ENCODE measurements around the gene IQSEC1.

The IQSEC1 gene

GRCh38 chr3:13106308-13107001 lies 33.2 kb upstream of the IQSEC1 start:
- no peaks in the 10 kb centered on the region for H3K79me2 ChIP-seq
- no peak overlapping the region for H2AFZ ChIP-seq
- H3K27ac ChIP-seq = no peak overlapping the region
- H3K36me3 ChIP-seq (ENCODE audit: control insufficient read depth, insufficient read depth, low read length) = no peaks in the 10 kb centered on the region
- no peak overlapping the region for H3K4me3 ChIP-seq (ENCODE audit: low read depth, low read length)
- H3K9me3 ChIP-seq (ENCODE audit: control insufficient read depth, low read length) = no peaks in the 10 kb centered on the region
- no peak overlapping the region for H3K9ac ChIP-seq
- no peak for TF ChIP-seq CTCF (IDR thresholded peaks at IDR 0.05)
- H3K27me3 ChIP-seq (ENCODE audit: control insufficient read depth, insufficient read depth, low read length) = no peaks in the 10 kb centered on the region
- H3K4me2 ChIP-seq (ENCODE audit: low read length) = no peak overlapping the region
- H3K4me1 ChIP-seq = peaks cover 6% of the 10 kb centered on the region

GRCh38 chr3:13105896-13106250 lies 32.6 kb upstream of the IQSEC1 start:
- H3K27ac ChIP-seq = no peak overlapping the region
- H3K27me3 ChIP-seq (ENCODE audit: control insufficient read depth, insufficient read depth, low read length) = no peaks in the 10 kb centered on the region
- H2AFZ ChIP-seq = no peak overlapping the region
- no peak overlapping the region for H3K4me2 ChIP-seq (ENCODE audit: low read length)
- H3K4me3 ChIP-seq (ENCODE audit: low read depth, low read length) = no peak overlapping the region
- no peaks in the 10 kb centered on the region for H3K36me3 ChIP-seq (ENCODE audit: control insufficient read depth, insufficient read depth, low read length)
- H3K79me2 ChIP-seq = no peaks in the 10 kb centered on the region
- TF ChIP-seq CTCF (IDR thresholded peaks at IDR 0.05) = no peak
- H3K9ac ChIP-seq = no peak overlapping the region
- no peaks in the 10 kb centered on the region for H3K9me3 ChIP-seq (ENCODE audit: control insufficient read depth, low read length)
- peaks cover under 1% of the 10 kb centered on the region for H3K4me1 ChIP-seq

- Histone ChIP-seq H3K79me2 (no peaks in the 10 kb centered on the region), H3K36me3 (ENCODE audit: control insufficient read depth, insufficient read depth, low read length) (no peaks in the 10 kb centered on the region), H3K9me3 (ENCODE audit: control insufficient read depth, low read length) (no peaks in the 10 kb centered on the region), H3K4me2 (ENCODE audit: low read length) (no peak overlapping the region), H3K4me1 (no peaks in the 10 kb centered on the region), H3K4me3 (ENCODE audit: low read depth, low read length) (no peak overlapping the region), H3K27ac (no peak overlapping the region), H3K9ac (no peak overlapping the region), H3K27me3 (ENCODE audit: control insufficient read depth, insufficient read depth, low read length) (no peaks in the 10 kb centered on the region), H2AFZ (no peak overlapping the region)
- no peak for TF ChIP-seq CTCF (IDR thresholded peaks at IDR 0.05)
These were observed 32.1 kb upstream of the IQSEC1 start for GRCh38 chr3:13105181-13105895.

- no peaks in the 10 kb centered on the region for H3K27me3 ChIP-seq (ENCODE audit: control insufficient read depth, insufficient read depth, low read length)
- no peaks in the 10 kb centered on the region for H3K4me1 ChIP-seq
- H3K79me2 ChIP-seq = no peaks in the 10 kb centered on the region
- H3K9me3 ChIP-seq (ENCODE audit: control insufficient read depth, low read length) = no peaks in the 10 kb centered on the region
- TF ChIP-seq CTCF (IDR thresholded peaks at IDR 0.05) = no peak
- no peaks in the 10 kb centered on the region for H3K36me3 ChIP-seq (ENCODE audit: control insufficient read depth, insufficient read depth, low read length)
- H3K9ac ChIP-seq = no peak overlapping the region
- no peak overlapping the region for H2AFZ ChIP-seq
- no peak overlapping the region for H3K4me3 ChIP-seq (ENCODE audit: low read depth, low read length)
- H3K4me2 ChIP-seq (ENCODE audit: low read length) = no peak overlapping the region
- H3K27ac ChIP-seq = no peak overlapping the region
These were observed 31.3 kb upstream of the IQSEC1 start for GRCh38 chr3:13104511-13104910.

All from parathyroid adenoma (tissue), 2 donors.